Ovary (tissue), 3 donors: ENCODE measurements around the gene CTR9.

Source experiments
- CTCF ChIP-seq, 3 donors: fragments of 450-650 bp in 2 of 3; fragments of 200-600 bp in 1 of 3; IDR thresholded peaks; one replicate each; pipeline versions ENCODE4 v1.5.1 to v1.8.0; 2016 to 2022; ENCODE audit warnings: antibody characterized with exemption in 3 of 3, mild to moderate bottlenecking in 1 of 3
- EP300 ChIP-seq: sonication (generic); formaldehyde crosslinking; IDR thresholded peaks from one replicate; pipeline ENCODE4 v1.6.1; 2017; ENCODE audit warnings: antibody characterized with exemption
- POLR2A ChIP-seq: fragments of 450-650 bp; IDR thresholded peaks from one replicate; pipeline ENCODE4 v1.6.1; 2017; ENCODE audit warnings: antibody characterized with exemption, mild to moderate bottlenecking, moderate library complexity
- donor health status: DM: no; HTN: no; CAD: no.

- TF ChIP-seq CTCF (IDR thresholded peaks at IDR 0.05) (no peak), POLR2A (no peak), EP300 (no peak)
Observed at GRCh38 chr11:10809373-10810160, 58.5 kb downstream of the CTR9 start.
